A172 (cell line): ENCODE results near the gene RABEP2. TPM values are rescaled to one million over a fixed set of nuclear protein-coding genes. Genes with fewer than 3 reads are reported as not detected.
"Not testable (repeated sequence)": the region's sequence is repeated elsewhere in the genome, so short reads cannot be mapped to it uniquely, and the experiment has no call there.

ENCODE experiments used
- DNase-seq: peaks from one replicate; pipeline ENCODE4 v3.0.0-alpha.2; 2015; ENCODE audit warnings: low spot score
- total RNA-seq: library from RNA; depleted of rRNA; stranded (reverse); fragments of >200 nt; shearing (Covaris generic); gene quantifications from 2 replicates; pipeline ENCODE4 v1.2.3, GENCODE V29; 2014

The RABEP2 gene
- total RNA-seq, 1 experiment from 2014 or later: 46.0 TPM

- no peak for DNase-seq
Observed at GRCh38 chr16:28933171-28933570, 8.1 kb upstream of the RABEP2 start.

- no peak for DNase-seq
Observed at GRCh38 chr16:28932339-28933141, 7.5 kb upstream of the RABEP2 start.

GRCh38 chr16:28931801-28932225 lies 6.8 kb upstream of the RABEP2 start, which contains the start of gene CD19:
CD19 (plus strand) TSS chr16:28931971; CDS start chr16:28932001, 30 bp downstream.
- DNase-seq: no peak

GRCh38 chr16:28930652-28931051 lies 5.6 kb upstream of the RABEP2 start:
- DNase-seq: no peak

- DNase-seq: no peak
Observed at GRCh38 chr16:28930203-28930602, 5.2 kb upstream of the RABEP2 start.

- no peak for DNase-seq
Observed at GRCh38 chr16:28927815-28928214, 2.8 kb upstream of the RABEP2 start.

- not testable (repeated sequence) for DNase-seq
Observed at GRCh38 chr16:28926284-28926683, 1.2 kb upstream of the RABEP2 start.

- DNase-seq: peak; percentile 84
Observed at GRCh38 chr16:28925386-28926228, 569 bp upstream of the RABEP2 start.

GRCh38 chr16:28924399-28924761 lies 658 bp downstream of the RABEP2 start:
- DNase-seq: no peak

GRCh38 chr16:28923652-28924398 lies 1.2 kb downstream of the RABEP2 start:
- DNase-seq: no peak

GRCh38 chr16:28923231-28923587 lies 1.8 kb downstream of the RABEP2 start:
- DNase-seq: no peak

- DNase-seq: no peak
Observed at GRCh38 chr16:28918698-28919097, 6.3 kb downstream of the RABEP2 start.

GRCh38 chr16:28917095-28917494 lies 7.9 kb downstream of the RABEP2 start:
- DNase-seq: no peak

- DNase-seq: peak; percentile 73
Observed at GRCh38 chr16:28915181-28915580, 9.9 kb downstream of the RABEP2 start.

GRCh38 chr16:28913946-28914724 lies 10.9 kb downstream of the RABEP2 start:
- DNase-seq: no peak

GRCh38 chr16:28912558-28912957 lies 12.5 kb downstream of the RABEP2 start:
- DNase-seq: no peak

- peak; percentile 62 for DNase-seq
Observed at GRCh38 chr16:28910086-28911031, 14.7 kb downstream of the RABEP2 start.

- no peak for DNase-seq
Observed at GRCh38 chr16:28905800-28906372, 19.2 kb downstream of the RABEP2 start.

- DNase-seq: no peak
Observed at GRCh38 chr16:28905229-28905754, 19.7 kb downstream of the RABEP2 start.

- no peak for DNase-seq
Observed at GRCh38 chr16:28904828-28905227, 20.2 kb downstream of the RABEP2 start.
